HG03039 (cell line): ENCODE results near the gene TMEM250.

ENCODE experiments used
- ATAC-seq: cut with Tn5 transposase; IDR thresholded peaks from one replicate; pipeline ENCODE4 v1.9.1; 2021; ENCODE audit warnings: mild to moderate bottlenecking, moderate library complexity; ENCODE audit not compliant: unreplicated experiment

TMEM250 gene

DNA sequence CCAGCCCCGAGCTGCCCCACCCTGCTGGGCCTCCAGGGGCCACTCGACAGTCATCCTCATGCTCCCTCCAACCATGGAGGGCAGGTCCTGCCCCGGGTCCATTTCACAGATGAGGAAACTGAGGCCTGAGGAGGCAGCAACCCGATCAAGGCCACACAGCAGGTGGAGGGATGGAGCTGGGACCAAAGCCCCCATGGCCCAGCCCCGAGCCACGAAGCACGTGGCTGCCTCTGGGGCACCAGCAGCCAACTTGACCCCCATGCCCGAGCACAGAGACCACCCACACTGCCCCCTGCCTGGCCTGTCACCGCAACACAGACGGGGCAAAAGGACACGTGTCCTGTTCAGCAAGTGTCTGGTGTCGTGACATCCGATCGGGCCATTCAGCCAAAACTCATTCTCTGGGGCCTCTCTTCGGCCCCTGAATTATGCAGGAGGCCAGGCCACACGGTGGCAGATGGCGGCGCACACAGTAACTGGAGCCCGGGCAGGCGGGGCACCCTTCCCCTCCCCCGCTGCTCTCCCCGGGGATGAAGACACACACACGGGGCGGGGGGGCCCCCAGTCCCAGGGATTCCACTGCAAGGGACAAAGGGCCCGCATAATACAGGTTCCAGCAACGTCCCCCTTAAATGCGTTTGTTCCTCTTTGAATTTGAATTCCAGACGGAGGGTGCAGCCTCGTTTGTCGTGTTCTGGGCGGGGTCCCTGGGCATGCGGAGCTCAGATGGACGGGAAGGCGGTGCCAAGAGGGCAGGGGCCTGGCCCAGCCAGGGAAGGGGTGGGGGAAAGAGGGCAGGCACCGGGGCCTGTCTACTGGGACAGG lies 29.4 kb upstream of the TMEM250 start:
- ATAC-seq = no peak

DNA sequence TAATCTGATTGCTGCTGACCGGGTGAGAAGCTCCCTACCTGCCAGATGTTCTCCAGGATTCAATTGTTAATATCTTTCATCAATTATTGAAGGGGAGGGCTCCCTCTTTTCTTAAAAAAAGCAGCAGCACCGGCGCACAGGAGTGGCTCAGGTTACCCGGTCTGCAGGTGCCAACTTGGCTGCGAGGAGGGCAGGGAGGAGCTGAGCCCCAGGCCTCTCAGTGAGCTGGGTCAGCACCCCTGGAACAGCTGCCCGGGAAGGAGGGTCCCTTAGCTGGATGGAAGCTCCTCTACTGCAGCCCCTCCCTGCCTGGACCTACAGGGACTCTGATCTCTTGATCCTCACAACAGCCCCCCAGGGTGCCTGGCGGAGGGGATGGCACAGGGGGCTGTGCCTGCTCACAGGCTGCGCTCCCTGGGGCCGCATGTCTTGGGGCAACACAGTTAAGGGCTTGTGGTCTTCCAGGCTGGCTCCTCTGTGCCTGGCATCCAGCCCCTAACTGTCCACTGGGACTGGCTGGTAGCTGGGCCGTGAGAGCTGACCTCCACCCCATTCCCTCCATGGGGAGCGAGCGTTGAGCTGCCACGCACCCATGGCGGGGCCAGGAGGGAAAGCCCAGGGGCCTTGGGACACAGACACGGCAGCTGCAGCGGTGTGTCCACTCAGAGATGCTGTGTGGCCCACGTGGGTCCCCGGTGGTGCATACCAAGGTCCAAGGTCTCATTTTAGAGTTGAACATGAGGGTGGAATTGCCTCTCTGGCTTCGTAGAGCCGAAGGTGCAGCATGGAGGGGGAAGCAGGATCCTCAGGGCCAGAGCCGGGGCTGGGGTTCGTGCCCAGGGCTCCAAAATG lies 28.6 kb upstream of the TMEM250 start:
- no peak for ATAC-seq

DNA sequence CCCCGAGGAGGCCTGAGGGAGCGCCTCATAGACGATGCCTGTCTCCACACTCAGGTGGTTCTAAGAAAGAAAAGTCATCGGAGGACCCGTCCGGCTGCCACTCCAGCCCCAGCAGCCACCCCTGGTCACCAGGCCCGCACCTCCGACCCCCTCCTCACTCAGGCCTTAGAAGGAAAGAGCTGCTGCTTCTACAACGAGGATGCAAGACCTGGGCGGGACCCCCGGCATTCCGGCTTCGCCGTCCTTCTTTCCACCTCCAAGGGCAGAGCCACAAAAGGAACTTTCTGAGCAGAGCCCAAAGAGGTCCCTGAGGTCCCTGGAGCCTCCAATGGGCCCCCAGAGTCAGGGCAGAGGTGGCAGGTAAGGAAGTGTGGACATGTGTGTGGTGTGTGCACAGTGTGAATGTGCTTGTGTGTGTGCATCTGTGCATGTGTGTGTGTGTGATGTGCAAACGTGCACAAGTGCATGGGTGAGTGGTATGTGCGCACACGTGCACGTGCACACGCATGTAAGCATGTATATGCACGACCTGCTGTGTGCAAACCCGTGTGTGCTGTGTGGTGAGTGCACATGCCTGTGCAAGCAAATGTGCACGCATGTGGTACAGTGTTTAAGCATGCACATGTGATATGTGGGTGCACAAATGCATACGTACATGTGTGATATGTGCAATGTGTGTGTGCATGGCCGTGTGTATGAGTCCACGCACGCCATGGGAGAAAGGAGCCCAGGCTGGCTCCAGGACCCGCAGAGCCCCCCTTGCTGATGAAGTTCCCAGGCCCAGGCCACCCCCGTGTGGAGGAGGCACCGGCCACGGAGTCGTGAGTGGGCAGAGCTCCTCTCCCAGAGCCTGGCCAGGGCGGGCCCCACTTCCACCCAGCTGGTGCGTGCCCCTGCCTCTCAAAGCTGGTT lies 27.7 kb upstream of the TMEM250 start:
- ATAC-seq = no peak

DNA sequence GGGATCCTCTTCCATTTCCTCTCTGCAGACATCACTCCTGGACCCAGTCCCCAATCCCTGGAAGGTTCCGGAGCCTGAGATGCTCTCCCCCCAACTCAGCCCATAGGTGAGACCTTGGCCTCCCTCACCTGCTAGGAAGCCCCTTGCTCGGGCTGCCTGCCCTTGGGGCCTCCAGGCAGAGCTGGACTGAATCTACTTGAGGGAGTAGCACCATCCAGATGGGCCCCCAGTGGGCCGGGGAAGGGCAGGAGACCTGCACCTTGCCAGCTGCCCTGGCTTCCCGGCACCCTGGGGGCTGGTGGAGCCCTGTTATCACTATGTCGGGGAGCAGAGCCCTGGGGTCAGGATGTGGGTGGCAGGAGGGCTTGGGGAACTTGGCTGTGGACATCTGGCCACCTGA lies 26.9 kb upstream of the TMEM250 start:
- no peak for ATAC-seq

DNA sequence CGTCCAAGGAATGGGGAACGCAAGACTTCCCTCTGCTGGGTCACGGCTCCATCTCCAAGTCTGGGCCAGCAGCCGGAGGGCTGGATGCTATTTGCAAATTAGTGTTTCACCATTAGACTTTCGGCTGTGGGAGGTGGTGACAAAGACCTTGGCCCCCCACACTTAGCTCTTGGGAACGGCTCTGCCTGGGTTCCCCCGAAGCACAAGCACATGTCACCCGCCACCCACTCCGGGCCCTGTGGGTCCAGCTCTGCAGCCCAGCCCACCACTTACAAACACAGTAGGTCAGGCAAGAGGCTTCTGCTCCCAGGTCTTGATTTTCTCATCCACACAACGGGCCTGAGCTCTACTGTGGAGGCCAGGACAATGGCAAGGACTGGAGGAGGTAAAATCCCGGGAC lies 25.8 kb upstream of the TMEM250 start:
- ATAC-seq = no peak

DNA sequence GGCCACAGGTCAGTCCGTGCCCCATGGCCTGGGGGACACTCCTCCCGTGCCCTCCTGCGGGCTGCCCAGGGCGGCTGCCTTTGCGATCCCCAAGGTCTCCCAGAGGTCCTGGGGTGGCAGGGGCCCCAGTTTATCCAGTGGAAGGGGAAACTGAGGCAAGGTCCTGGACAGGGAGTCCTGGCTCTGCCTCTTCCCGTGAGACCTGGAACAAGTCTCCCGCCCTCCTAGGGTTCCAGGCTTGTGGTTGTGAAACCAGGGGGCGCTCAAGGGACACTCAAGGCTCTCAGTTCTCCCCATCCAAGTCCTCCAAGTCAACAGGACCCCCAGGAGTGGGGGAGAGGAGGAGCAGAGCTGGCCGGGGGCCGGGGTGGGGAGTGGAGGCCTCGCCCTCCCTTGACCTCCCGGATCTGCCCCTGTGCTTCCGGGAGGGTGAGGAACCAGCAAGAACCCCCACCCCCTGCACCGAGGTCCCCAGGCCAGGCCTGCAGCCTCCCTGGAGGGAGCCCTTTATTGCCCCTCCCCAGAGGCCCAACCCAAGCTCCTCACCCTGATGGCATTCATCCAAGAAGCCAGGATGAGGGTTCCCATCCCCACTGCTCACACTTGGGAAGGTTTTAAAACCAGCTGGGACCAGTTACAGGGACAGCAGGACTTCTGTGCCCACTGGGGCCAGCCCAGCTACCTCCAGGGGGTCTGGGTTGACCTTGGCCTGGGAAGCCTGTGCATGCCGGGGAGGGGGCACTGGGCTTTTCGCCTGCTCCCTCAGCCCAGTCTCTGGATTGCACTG lies 24.7 kb upstream of the TMEM250 start:
- ATAC-seq = no peak

DNA sequence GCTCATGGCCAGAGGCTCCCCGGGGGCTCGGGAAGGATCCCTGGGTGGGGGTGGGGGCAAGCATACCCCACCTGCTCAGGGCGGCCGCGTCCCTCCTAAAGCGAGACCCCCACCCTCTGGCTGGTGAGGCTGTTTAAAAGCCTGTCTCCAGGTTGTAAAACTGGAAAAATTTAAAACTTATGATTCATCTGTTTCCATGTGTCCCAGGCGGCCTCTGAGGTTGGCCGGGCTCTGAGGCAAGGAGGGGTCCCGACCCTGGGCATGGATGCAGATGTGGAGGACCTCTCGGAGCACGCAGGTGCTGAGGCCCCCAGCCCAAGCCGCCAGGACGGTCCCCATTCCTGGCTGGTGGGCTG lies 24.2 kb upstream of the TMEM250 start:
- ATAC-seq = no peak

DNA sequence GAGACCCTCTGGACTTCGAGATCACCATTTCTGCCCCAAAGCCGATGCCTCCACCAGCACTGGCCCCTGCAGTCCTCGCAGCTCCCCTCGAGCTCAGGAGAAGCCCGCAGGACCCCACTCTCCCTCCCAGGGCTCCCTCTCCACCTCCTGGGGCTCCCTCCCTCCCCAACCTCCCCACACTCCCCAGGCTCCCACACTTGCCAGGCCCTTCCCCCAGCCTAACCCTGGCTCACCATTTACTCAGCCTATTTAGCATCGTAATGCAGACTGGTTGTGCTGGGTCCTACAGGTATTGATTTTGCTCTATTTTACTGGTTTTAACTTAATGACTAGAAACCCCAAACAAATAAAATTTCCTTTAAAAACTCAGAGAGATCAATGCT lies 23.7 kb upstream of the TMEM250 start:
- no peak for ATAC-seq

DNA sequence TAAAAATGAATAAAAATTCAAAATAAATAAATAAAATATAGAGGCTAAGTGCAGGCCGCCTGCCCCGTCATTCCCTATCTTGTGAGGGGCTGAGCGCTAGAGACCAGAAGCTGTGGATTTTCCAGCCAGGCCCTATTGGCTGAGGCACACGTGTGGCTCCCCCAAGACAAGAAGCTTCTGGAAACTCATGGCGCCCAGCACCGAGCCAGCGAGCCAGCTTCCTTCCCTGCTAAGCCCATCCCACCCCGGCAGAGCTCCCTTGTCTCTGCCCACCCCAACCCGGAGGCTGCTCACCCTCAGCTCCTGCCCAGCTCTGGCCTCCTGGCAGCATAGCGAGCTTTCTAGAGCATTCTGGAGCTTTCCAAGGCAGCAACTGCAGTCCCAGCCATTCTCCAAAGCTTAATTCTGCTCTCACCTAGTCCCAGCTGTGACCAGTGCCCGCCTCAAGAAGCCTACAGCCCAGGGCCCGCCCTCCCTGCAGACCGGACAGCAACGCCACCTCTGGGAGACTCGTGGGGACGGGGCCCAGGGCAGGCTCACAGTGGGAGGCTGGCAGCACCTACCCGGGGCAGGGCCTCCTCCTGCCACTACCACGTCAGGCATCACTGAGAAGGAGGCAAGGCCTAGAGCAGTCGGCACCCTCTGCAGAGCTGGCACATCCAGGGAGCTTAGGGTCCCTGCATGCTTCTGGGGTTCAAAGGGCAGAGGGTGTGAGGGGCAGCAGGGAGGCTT lies 23.2 kb upstream of the TMEM250 start:
- no peak for ATAC-seq

DNA sequence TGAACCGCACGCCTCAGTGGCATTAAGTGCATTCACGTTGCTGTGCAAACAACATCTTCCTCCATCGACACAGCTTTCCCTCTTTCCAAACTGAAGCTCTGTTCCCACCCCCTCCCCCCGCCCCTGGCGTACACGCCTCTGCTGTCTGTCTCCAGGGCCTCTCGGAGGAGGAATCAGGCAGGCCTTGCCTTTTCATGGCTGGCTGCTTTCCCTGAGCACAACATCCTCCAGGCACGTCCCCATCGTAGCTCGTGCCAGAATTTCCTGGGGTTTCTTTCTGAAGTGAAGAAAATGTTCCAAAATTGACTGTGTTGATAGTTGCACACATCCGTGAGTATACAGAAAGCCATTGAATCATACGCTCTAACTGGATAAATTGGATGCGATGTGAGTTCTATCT lies 22.3 kb upstream of the TMEM250 start:
- ATAC-seq = no peak

DNA sequence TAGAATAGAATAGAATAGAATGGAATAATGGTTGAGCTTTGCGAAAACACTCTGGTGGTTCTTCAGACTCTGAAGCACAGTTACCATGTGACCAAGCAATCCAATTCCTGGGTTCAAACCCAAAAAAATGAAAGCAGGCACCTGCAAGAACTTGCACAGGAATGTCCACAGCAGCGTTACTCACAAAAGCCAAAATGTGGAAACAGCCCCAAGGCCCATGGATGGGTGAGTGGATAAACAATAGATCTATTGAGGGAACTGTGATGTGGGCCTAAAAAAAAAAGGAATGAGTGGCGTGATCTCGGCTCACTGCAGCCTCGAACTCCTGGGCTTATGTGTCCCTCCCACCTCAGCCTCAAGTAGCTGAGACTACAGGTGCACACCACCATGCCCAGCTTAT lies 21.4 kb upstream of the TMEM250 start:
- ATAC-seq = no peak

DNA sequence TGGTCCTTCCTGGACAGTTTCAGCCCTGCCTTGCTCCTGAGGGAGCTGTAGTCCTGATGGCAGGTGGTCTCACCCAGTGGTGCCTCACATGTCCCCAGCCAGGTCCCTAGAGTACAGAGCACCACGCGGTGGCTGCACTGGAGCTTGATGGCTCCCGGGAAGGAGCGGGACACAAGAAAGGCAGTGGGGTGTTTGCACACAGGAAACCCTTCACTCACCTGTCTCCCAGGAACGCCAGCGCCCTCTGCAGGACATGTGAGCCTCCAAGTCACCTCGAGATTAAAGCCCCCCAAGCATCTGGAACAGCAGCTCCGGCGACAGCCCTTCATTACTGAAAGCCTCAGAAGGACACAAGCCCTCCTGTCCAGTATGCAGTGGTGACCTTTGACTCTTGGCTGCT lies 19.9 kb upstream of the TMEM250 start:
- no peak for ATAC-seq

DNA sequence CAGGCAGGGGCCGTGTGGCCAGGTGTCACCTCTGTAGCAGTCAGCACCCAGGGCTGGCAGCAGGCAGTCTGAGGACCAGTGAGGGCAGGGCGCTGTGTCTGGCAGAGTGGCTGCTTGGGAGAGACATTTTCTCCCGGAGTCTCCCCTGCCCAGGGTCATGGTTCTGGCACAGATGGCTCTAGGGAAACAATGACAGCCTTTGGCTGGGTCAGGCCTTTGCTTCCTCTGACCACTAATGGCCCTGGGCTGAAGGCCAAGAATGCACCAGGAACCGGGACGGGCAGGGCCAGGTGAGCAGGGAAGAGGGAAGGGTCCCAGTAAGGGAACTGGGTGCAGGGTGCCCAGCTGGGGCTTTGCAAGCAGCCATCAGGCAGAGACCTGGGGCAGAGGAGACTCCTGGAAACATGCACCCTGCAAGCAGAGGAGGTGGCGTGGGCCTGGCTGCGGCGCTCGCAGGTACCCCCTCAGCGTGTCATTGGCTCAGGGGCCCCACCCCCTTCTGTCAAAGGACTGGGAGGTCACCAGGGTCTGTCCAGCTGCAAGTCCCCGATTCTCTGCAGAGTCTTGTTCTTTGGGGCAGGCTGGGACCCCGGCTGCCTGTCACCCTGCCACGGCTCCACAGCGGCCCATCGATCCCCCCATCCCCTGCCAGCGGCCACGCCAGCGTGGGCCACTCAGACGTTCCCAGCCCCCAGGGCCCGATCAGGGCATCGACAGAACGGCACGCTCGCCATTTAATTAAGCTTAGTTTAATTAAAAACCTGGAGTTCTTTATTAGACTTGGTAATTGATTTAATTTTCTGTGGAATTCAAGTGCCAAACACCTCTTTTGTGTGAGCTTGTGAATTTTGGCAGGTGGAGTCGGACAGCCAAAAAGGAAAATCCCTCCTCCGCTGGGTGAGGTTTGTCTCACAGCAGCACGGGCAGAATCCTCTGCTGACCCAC lies 18.9 kb upstream of the TMEM250 start:
- no peak for ATAC-seq

DNA sequence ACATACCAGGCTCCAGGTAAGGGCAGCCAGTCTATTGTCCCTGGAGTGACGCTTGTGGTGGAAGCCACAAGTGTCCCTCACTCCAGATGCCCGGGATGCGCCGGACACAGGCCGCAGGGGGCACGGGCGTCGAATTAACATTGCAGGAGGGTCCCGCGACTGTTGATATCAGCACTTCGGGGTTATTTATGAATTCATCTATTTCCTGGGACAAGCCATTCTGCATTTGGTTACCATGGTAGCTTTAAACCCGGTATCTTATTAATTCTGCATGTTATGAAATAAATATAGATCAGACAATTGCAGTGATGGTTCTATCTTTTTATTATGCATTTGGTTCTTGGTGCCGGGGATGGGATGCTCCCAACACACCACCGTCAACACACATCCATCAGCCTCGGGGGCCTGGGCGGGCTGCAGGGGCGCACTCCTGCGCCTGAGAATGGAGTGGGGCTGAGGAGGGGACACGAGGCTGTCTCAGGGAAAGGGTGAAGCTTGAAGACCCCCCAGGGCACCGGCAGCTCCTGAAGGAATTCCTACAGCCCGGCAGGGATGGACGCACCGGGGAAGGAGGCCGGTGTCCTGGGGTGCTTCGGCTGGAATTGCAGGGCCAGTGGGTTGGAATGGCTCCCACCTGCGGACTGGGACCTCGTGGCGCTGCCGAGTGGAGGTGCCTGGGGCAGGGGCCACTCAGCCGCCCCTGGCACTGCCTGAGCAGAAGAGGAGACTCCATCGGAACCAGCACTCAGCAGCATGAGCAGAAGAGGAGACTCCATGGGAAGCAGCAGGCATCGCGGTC lies 17.7 kb upstream of the TMEM250 start:
- no peak for ATAC-seq

DNA sequence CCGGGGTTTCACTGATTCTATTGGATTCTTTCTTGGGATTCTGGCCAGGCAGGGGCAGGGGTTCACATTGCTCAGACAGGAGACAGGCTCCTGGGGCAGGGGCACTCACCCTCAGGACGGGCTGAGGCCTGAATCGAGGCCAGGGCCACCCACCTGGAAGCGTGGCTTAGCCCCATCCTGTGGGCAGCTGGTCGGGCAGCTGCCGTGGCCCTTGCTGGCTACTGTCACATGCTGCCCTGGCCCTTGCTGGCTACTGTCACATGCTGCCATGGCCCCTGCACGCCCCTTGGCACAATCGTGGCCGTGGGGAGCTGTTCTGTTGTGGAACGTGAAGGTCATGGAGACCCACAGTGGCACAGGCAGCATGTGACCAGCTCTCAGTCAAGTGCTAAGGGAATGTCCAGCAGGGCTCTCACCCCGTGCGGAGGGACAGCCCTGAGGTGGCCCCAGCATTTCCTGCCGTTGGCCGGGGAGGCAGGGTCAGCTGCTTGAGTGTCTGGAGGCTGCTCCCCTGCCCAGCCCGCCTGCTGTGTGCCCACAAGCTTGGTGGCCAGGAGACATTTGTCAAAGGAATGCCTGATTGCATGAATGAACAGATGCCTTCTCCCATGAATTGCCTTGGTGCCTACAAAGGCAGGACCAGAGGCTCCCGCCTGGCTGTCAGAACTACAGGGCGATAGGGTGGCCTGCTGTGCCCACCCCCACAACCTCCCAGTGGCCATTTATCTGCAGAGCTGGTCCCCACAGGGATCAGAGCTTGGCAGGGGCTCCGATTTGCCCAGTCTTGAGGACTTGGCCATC lies 16.9 kb upstream of the TMEM250 start:
- no peak for ATAC-seq

DNA sequence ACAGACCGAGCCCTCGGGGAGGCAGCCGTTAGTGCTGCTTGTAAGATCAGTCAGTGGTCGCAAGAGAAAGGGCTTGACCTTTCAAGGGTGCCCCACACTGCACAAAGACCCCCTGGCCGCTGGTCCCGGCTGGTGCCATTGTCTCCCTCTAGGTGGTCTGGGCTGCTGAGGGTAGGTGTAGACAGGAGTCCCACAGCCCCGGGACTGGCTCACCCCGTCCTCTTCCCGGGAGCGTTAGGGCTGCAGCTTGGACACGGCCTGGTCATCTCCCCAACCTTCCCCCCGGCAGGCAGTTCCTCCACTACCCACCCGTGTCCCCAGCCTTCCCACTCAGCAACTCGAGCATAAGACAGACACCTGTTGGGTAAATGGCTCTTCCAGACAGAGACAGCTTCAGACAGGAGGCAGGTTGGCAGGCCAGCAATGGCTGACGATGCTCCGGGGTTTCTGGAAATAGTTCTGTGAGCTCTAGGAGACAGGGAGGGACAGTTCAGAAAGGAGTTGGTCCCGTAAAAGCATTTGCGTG lies 15.3 kb upstream of the TMEM250 start:
- ATAC-seq = no peak
